ENCODE results near the gene ZCCHC14. TPM values are rescaled to one million over a fixed set of nuclear protein-coding genes. Genes with fewer than 3 reads are reported as not detected.

The ZCCHC14 gene
- total and polyA plus RNA-seq, 2 of the 13 experiments (the other 11 are each of a cell fraction or from before 2014, with no cell fraction given), result 12.4 to 12.5 TPM

DNA sequence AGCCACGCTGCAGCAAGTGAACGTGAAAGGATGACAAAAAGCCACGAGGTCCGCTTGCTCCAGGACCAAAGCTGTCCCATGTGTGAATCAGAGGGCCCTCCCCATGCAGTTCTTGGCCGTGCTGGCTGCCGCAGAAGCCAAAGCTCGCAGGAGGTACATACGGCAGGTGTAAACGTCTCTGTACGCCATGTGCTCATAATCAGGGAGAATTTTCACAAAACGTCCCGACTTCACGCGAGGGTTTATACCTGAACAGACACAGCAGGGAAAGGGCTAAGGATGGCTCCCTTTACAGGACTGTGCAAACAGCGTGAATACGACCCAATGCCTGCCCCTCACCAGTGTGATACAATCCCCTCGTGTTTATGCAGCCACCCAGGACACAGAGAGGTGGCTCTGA, 134.6 kb downstream of the ZCCHC14 start (continued):
- TF ChIP-seq, protein P1, sequence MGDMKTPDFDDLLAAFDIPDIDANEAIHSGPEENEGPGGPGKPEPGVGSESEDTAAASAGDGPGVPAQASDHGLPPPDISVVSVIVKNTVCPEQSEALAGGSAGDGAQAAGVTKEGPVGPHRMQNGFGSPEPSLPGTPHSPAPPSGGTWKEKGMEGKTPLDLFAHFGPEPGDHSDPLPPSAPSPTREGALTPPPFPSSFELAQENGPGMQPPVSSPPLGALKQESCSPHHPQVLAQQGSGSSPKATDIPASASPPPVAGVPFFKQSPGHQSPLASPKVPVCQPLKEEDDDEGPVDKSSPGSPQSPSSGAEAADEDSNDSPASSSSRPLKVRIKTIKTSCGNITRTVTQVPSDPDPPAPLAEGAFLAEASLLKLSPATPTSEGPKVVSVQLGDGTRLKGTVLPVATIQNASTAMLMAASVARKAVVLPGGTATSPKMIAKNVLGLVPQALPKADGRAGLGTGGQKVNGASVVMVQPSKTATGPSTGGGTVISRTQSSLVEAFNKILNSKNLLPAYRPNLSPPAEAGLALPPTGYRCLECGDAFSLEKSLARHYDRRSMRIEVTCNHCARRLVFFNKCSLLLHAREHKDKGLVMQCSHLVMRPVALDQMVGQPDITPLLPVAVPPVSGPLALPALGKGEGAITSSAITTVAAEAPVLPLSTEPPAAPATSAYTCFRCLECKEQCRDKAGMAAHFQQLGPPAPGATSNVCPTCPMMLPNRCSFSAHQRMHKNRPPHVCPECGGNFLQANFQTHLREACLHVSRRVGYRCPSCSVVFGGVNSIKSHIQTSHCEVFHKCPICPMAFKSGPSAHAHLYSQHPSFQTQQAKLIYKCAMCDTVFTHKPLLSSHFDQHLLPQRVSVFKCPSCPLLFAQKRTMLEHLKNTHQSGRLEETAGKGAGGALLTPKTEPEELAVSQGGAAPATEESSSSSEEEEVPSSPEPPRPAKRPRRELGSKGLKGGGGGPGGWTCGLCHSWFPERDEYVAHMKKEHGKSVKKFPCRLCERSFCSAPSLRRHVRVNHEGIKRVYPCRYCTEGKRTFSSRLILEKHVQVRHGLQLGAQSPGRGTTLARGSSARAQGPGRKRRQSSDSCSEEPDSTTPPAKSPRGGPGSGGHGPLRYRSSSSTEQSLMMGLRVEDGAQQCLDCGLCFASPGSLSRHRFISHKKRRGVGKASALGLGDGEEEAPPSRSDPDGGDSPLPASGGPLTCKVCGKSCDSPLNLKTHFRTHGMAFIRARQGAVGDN (CRISPR knock-in tag; IDR thresholded peaks at IDR 0.05), result 0 out of 2 replicates have a peak, but pooled peaks have one; percentile 6
- TF ChIP-seq CBX5 (CRISPR knock-in tag; IDR thresholded peaks at IDR 0.05; ENCODE audit: borderline replicate concordance), result 0 out of 2 replicates have a peak, but pooled peaks have one; percentile 24
- TF ChIP-seq MAFK (conservative IDR thresholded peaks at IDR 0.05 in 1 of 2, IDR thresholded peaks at IDR 0.05 in 1 of 2; ENCODE audit: low read length in 2 of 2), result no peak
- no peak for TF ChIP-seq IKZF1 (IDR thresholded peaks at IDR 0.05)
- TF ChIP-seq AGO2 (optimal IDR thresholded peaks at IDR 0.05; ENCODE audit: low read depth, low read length), result peak; percentile 82
- TF ChIP-seq, protein P2, sequence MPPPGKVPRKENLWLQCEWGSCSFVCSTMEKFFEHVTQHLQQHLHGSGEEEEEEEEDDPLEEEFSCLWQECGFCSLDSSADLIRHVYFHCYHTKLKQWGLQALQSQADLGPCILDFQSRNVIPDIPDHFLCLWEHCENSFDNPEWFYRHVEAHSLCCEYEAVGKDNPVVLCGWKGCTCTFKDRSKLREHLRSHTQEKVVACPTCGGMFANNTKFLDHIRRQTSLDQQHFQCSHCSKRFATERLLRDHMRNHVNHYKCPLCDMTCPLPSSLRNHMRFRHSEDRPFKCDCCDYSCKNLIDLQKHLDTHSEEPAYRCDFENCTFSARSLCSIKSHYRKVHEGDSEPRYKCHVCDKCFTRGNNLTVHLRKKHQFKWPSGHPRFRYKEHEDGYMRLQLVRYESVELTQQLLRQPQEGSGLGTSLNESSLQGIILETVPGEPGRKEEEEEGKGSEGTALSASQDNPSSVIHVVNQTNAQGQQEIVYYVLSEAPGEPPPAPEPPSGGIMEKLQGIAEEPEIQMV (CRISPR knock-in tag; IDR thresholded peaks at IDR 0.05; ENCODE audit: low read depth), result no peak
- TF ChIP-seq RELA (CRISPR knock-in tag; IDR thresholded peaks at IDR 0.05), result no peak
- TF ChIP-seq ZFP36L2 (CRISPR knock-in tag; IDR thresholded peaks at IDR 0.05), result no peak
- no peak for TF ChIP-seq ZNF674 (CRISPR knock-in tag; IDR thresholded peaks at IDR 0.05; ENCODE audit: low read depth)
- no peak for TF ChIP-seq FOXA1 (IDR thresholded peaks at IDR 0.05)
- no peak for TF ChIP-seq FOXA1 (CRISPR knock-in tag; IDR thresholded peaks at IDR 0.05)
- TF ChIP-seq DPF2 (CRISPR knock-in tag; IDR thresholded peaks at IDR 0.05; ENCODE audit: borderline replicate concordance, low read depth), result no peak
- TF ChIP-seq, protein P3, sequence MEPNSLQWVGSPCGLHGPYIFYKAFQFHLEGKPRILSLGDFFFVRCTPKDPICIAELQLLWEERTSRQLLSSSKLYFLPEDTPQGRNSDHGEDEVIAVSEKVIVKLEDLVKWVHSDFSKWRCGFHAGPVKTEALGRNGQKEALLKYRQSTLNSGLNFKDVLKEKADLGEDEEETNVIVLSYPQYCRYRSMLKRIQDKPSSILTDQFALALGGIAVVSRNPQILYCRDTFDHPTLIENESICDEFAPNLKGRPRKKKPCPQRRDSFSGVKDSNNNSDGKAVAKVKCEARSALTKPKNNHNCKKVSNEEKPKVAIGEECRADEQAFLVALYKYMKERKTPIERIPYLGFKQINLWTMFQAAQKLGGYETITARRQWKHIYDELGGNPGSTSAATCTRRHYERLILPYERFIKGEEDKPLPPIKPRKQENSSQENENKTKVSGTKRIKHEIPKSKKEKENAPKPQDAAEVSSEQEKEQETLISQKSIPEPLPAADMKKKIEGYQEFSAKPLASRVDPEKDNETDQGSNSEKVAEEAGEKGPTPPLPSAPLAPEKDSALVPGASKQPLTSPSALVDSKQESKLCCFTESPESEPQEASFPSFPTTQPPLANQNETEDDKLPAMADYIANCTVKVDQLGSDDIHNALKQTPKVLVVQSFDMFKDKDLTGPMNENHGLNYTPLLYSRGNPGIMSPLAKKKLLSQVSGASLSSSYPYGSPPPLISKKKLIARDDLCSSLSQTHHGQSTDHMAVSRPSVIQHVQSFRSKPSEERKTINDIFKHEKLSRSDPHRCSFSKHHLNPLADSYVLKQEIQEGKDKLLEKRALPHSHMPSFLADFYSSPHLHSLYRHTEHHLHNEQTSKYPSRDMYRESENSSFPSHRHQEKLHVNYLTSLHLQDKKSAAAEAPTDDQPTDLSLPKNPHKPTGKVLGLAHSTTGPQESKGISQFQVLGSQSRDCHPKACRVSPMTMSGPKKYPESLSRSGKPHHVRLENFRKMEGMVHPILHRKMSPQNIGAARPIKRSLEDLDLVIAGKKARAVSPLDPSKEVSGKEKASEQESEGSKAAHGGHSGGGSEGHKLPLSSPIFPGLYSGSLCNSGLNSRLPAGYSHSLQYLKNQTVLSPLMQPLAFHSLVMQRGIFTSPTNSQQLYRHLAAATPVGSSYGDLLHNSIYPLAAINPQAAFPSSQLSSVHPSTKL (CRISPR knock-in tag; IDR thresholded peaks at IDR 0.05), result no peak
- no peak for TF ChIP-seq KDM2A (CRISPR knock-in tag; IDR thresholded peaks at IDR 0.05; ENCODE audit: borderline replicate concordance, low read depth)
- TF ChIP-seq ARNTL (CRISPR knock-in tag; IDR thresholded peaks at IDR 0.05), result no peak
- TF ChIP-seq, protein P4, sequence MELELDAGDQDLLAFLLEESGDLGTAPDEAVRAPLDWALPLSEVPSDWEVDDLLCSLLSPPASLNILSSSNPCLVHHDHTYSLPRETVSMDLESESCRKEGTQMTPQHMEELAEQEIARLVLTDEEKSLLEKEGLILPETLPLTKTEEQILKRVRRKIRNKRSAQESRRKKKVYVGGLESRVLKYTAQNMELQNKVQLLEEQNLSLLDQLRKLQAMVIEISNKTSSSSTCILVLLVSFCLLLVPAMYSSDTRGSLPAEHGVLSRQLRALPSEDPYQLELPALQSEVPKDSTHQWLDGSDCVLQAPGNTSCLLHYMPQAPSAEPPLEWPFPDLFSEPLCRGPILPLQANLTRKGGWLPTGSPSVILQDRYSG (CRISPR knock-in tag; IDR thresholded peaks at IDR 0.05), result no peak
- TF ChIP-seq, protein P5, sequence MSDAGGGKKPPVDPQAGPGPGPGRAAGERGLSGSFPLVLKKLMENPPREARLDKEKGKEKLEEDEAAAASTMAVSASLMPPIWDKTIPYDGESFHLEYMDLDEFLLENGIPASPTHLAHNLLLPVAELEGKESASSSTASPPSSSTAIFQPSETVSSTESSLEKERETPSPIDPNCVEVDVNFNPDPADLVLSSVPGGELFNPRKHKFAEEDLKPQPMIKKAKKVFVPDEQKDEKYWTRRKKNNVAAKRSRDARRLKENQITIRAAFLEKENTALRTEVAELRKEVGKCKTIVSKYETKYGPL (CRISPR knock-in tag; IDR thresholded peaks at IDR 0.05), result no peak
- TF ChIP-seq FLYWCH1 (CRISPR knock-in tag; IDR thresholded peaks at IDR 0.05), result no peak

Measured in HepG2 (cell line).